GM12874 (cell line): ENCODE data around the gene MRGPRX3.

ENCODE experiments used
- TF ChIP-seq, protein P1 (sequence below): IDR thresholded peaks from 2 replicates; pipeline ENCODE4 v1.5.1; 2011; ENCODE audit warnings: low read depth, mild to moderate bottlenecking, control low read depth, low read length, moderate library complexity; ENCODE audit not compliant: insufficient read depth

Gene MRGPRX3

GRCh38 chr11:18140145-18140544 is 7.8 kb downstream of the MRGPRX3 start:
- TF ChIP-seq, protein P1, sequence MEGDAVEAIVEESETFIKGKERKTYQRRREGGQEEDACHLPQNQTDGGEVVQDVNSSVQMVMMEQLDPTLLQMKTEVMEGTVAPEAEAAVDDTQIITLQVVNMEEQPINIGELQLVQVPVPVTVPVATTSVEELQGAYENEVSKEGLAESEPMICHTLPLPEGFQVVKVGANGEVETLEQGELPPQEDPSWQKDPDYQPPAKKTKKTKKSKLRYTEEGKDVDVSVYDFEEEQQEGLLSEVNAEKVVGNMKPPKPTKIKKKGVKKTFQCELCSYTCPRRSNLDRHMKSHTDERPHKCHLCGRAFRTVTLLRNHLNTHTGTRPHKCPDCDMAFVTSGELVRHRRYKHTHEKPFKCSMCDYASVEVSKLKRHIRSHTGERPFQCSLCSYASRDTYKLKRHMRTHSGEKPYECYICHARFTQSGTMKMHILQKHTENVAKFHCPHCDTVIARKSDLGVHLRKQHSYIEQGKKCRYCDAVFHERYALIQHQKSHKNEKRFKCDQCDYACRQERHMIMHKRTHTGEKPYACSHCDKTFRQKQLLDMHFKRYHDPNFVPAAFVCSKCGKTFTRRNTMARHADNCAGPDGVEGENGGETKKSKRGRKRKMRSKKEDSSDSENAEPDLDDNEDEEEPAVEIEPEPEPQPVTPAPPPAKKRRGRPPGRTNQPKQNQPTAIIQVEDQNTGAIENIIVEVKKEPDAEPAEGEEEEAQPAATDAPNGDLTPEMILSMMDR, result no peak

DNA sequence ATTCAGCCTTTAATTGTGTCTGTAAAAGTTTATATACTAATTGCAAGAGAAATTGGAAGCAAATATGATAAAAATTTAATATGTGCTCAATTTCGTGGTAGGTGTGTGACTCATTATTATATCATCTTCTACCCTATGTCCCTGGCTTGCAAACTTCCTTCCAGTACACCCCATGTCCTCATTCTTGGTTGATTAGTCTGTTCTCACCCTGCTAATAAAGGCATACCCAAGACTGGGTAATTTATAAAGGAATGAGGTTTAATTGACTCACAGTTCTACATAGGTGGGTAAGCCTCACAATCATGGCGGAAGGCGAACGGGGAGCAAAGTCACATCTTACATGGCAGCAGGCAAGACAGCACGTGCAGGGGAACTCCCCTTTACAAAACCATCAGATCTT is 11.9 kb downstream of the MRGPRX3 start:
- TF ChIP-seq, protein P1, result no peak

DNA sequence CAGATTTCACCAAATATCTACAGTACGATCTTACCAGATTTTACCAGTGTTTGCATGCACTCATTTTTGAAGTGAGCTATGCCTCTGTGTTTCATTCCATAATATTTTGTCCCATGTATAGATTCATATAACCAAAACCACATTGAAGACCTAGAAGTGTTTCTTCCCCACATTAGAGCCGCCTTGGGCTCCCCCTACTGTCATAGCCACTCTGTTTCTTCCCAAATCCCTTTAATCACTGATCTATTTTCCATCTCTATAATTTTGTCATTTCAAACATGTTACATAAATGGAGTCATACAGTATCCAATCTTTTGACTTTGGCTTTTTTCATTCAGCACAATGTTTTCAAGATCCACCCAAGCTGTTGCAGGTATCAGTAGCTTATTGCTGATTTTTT is 12.7 kb downstream of the MRGPRX3 start:
- TF ChIP-seq, protein P1, result 0 out of 2 replicates have a peak, but pooled peaks have one; percentile 12

DNA sequence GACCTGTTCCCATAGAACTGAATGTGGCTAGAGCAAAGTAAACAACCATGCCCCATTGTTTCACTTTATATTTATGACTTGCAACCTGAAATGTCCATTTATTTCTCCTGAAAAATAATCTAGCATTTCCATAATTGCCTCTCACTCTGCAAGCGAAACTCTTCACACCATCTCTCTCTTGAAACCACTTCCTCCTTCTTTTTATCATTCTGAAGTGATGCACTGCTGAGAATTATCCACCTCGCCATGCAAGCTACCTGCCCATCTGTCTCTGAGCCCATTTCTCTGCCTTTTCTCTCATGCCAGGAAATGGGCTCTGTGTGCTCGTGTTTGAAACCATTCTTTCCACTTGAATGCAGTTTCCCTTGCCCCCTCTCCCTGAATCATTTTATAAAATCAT is 13.5 kb downstream of the MRGPRX3 start:
- TF ChIP-seq, protein P1, result no peak

- TF ChIP-seq, protein P1, result no peak
Observed at GRCh38 chr11:18151581-18151980, 19.2 kb downstream of the MRGPRX3 start.

DNA sequence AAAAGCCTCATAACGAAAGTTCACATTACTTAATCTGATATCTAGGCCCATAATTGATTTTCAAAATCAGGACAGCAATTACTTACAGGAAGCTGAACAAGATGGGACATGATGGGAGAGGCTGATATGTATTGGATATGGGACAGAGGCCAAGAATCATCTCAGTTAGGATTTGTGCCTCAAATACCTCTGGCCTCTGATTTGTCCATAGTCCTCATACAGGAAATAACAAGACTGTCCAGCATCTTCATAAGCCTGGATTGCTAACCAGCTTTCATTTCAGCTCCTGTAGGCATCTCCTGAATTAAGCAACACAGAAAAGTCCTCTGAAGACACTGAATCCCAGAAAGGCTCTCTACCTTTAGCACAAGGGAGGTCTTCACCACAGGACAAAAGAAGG is 36.0 kb downstream of the MRGPRX3 start:
- TF ChIP-seq, protein P1, result no peak

GRCh38 chr11:18171377-18172000 is 39.1 kb downstream of the MRGPRX3 start:
- TF ChIP-seq, protein P1, result peak; percentile 56
